PFSK-1 (cell line): ENCODE results near the gene C3orf70.

Experiments used
- FOXP2 ChIP-seq: optimal IDR thresholded peaks from 2 replicates; pipeline ENCODE3; 2011; ENCODE audit warnings: borderline replicate concordance, control low read depth, inconsistent platforms; ENCODE audit not compliant: insufficient read depth; ENCODE audit errors: extremely low read length, extremely low read depth
- POLR2AphosphoS5 ChIP-seq: IDR thresholded peaks from 2 replicates; pipeline ENCODE4 v1.6.1; 2012; ENCODE audit warnings: low read depth, mild to moderate bottlenecking, control low read depth, low read length, moderate library complexity
- SIN3A ChIP-seq: IDR thresholded peaks from 2 replicates; pipeline ENCODE4 v1.6.1; 2012; ENCODE audit warnings: mild to moderate bottlenecking, low read length, moderate library complexity, borderline replicate concordance; ENCODE audit not compliant: insufficient read depth
- TAF1 ChIP-seq: IDR thresholded peaks from 2 replicates; pipeline ENCODE4 v1.6.1; 2012; ENCODE audit warnings: low read length, control low read depth, borderline replicate concordance; ENCODE audit not compliant: insufficient read depth
- TF ChIP-seq, protein P1 (sequence below), 2 experiments: IDR thresholded peaks; 2 replicates each; pipeline versions ENCODE4 v1.6.1 to v1.8.0; 2011 to 2012; ENCODE audit warnings: low read depth in 2 of 2, low read length in 2 of 2, control low read depth in 1 of 2, inconsistent platforms in 1 of 2, mild to moderate bottlenecking in 1 of 2, moderate library complexity in 1 of 2; ENCODE audit not compliant: insufficient read depth in 1 of 2

- TF ChIP-seq SIN3A (no peak), POLR2AphosphoS5 (no peak), TAF1 (no peak), FOXP2 (no peak)
- TF ChIP-seq, protein P1, sequence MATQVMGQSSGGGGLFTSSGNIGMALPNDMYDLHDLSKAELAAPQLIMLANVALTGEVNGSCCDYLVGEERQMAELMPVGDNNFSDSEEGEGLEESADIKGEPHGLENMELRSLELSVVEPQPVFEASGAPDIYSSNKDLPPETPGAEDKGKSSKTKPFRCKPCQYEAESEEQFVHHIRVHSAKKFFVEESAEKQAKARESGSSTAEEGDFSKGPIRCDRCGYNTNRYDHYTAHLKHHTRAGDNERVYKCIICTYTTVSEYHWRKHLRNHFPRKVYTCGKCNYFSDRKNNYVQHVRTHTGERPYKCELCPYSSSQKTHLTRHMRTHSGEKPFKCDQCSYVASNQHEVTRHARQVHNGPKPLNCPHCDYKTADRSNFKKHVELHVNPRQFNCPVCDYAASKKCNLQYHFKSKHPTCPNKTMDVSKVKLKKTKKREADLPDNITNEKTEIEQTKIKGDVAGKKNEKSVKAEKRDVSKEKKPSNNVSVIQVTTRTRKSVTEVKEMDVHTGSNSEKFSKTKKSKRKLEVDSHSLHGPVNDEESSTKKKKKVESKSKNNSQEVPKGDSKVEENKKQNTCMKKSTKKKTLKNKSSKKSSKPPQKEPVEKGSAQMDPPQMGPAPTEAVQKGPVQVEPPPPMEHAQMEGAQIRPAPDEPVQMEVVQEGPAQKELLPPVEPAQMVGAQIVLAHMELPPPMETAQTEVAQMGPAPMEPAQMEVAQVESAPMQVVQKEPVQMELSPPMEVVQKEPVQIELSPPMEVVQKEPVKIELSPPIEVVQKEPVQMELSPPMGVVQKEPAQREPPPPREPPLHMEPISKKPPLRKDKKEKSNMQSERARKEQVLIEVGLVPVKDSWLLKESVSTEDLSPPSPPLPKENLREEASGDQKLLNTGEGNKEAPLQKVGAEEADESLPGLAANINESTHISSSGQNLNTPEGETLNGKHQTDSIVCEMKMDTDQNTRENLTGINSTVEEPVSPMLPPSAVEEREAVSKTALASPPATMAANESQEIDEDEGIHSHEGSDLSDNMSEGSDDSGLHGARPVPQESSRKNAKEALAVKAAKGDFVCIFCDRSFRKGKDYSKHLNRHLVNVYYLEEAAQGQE (IDR thresholded peaks at IDR 0.05; ENCODE audit: insufficient read depth in 1 of 2, low read depth in 2 of 2, low read length in 2 of 2), result no peak
Measured at GRCh38 chr3:185037801-185038200, 115.1 kb downstream of the C3orf70 start.
